K562 treated with DMSO at 1 percent for 4 hours (cell line): ENCODE results near the gene FBXW10B. TPM values are rescaled to one million over a fixed set of nuclear protein-coding genes. Genes with fewer than 3 reads are reported as not detected.

Experiments used
- total RNA-seq: library from RNA; unstranded; fragments of 300-600 nt; gene quantifications from 2 replicates; pipeline ENCODE4 v1.2.3, GENCODE V29; 2022; ENCODE audit not compliant: insufficient read depth

FBXW10B gene, protein sequence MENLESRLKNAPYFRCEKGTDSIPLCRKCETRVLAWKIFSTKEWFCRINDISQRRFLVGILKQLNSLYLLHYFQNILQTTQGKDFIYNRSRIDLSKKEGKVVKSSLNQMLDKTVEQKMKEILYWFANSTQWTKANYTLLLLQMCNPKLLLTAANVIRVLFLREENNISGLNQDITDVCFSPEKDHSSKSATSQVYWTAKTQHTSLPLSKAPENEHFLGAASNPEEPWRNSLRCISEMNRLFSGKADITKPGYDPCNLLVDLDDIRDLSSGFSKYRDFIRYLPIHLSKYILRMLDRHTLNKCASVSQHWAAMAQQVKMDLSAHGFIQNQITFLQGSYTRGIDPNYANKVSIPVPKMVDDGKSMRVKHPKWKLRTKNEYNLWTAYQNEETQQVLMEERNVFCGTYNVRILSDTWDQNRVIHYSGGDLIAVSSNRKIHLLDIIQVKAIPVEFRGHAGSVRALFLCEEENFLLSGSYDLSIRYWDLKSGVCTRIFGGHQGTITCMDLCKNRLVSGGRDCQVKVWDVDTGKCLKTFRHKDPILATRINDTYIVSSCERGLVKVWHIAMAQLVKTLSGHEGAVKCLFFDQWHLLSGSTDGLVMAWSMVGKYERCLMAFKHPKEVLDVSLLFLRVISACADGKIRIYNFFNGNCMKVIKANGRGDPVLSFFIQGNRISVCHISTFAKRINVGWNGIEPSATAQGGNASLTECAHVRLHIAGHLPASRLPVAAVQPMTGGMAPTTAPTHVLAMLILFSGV
- not detected in 2 replicates for total RNA-seq

DNA sequence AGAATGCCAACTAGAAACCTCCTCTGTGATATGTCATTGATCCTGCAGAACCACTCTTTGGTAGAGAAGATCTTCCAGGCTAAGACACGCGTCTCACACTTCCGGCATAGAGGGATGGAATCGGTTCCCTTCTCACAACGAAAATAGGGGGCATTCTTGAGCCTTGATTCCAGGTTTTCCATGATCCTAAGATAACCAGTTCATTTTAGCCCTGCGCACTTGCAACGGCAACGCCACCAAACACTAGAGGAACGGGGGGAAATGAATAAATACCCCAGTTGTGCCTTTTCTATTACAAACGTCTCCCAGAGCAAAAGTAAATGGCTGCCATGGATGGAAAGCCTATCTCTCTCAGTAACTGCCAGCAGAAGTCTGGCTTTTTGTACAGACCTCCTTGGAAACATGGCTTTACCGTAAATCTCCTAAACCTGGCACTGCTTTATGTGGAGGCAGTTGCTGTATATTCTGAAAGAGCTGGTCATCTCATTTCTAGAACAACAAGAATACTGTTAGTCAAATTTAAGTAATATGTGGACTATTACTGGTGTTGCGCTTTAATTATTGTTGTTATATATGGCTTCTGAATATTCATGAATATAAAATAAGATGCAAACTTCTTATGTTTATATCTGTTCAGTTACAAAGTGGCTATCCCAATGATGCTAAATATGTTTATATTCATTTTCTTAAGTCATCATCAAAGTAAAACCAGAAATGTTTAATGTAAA lies at the start of gene FBXW10B:
FBXW10B (minus strand) TSS at position 374 of the 728 bp plus-strand sequence; CDS start at position 182, 192 bp downstream.

Other genes with a start within 250 kb of the FBXW10B start
- gene CDRT4, start 152.1 kb downstream of the FBXW10B start, total RNA-seq = 4.4 and 9.0 TPM in 2 replicates
- gene TVP23C, start 56.2 kb downstream of the FBXW10B start, total RNA-seq = 4.9 and 8.2 TPM in 2 replicates
- 6.3 and 8.9 TPM in 2 replicates for gene TRIM16, start 64.6 kb upstream of the FBXW10B start, total RNA-seq
- 4.4 and 5.7 TPM in 2 replicates for gene ZNF286A, start 80.0 kb upstream of the FBXW10B start, total RNA-seq
- gene TBC1D26, start 112.6 kb upstream of the FBXW10B start, total RNA-seq = not detected in 2 replicates